GDM1 (cell line): Measurements from ENCODE around the gene DCAF12L2.
"Not testable (repeated sequence)": the region's sequence is repeated elsewhere in the genome, so short reads cannot be mapped to it uniquely, and the experiment has no call there.

Experiments used
- DNase-seq: peaks from one replicate; lab custom pipeline; 2025; lab: John Stamatoyannopoulos, UW

The DCAF12L2 gene

DNA sequence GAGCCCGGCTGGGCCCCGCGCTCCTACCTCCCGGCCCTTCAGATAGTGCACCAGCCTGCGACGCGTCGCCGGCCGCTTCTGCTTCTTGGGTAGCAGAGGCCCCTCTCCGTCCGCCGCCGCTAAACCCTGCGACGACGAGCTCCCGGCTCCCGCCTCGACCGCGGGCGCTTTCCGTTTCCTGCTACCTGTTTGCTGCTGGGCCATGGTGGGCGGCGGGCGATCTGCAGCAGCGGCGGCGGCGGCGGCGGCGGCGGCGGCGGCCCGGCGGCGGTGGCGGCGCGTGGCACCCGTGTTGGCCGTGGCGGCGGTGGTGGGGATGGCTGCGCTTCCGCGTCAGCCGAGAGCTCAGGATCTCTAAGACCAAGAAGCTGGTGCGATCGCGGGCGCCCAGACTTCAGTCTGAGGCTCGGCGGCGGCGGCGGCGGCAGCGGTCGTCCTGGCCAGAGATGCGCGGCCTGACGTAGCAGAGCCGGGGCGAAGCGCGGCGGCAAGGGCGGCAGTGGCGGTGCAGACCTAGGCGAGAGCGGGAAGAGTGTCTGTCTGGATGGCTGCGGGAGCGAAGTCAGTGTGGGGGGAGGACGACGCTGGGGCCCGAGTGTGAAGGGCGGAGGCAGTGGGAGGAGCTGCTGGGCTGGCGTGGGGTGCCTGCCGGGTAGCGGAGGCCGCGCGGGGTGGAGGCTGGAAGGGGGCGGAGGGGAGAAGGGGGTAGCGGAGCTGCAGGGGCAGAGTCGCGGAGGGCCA is at the start of gene DCAF12L2:
Gene DCAF12L2, minus strand, starts transcription at position 569 of the 741 bp plus-strand sequence. Its CDS starts 365 bp downstream, at position 204.
- DNase-seq: no peak

DNA sequence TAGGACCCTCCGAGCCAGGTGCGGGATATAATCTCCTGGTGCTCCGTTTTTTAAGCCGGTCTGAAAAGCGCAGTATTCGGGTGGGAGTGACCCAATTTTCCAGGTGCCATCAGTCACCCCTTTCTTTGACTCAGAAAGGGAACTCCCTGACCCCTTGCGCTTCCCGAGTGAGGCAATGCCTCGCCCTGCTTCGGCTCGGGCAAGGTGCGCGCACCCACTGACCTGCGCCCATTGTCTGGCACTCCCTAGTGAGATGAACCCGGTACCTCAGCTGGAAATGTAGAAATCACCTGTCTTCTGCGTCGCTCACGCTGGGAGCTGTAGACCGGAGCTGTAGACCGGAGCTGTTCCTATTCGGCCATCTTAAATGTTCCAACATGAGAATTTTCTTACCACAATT is 24.8 kb upstream of the DCAF12L2 start:
- not testable (repeated sequence) for DNase-seq

DNA sequence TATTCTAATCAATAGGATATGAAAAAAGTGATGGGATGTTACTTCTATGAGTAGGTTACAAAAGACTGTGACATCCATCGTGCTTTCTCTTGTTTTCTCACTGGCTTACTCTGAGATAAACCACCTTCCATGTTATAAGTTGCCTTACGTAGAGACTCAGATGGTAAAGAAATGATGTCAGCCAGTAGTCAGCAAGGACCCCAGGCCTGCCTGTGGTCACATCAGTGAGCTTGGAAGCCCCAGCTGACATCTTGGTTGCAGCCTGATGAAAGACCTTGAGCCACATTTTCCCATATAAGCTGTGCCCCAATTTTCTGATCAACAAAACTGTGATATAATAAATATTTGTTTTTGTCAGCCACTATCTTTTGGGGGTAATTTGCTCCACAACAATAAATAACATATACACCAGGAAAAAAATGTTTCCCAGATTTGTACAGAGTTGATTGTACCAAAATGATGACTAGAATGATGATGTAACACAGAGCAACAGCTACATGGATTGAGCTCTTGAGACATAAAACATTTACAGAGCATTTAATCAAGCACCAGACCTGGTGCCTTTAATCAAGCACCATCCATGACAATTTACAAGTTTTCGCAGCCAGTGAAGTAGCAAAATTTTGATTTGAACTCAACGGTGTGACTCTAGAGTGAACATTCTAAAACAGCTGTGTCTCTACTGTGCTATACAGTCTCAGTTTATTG is 11.2 kb upstream of the DCAF12L2 start:
- no peak for DNase-seq

DNA sequence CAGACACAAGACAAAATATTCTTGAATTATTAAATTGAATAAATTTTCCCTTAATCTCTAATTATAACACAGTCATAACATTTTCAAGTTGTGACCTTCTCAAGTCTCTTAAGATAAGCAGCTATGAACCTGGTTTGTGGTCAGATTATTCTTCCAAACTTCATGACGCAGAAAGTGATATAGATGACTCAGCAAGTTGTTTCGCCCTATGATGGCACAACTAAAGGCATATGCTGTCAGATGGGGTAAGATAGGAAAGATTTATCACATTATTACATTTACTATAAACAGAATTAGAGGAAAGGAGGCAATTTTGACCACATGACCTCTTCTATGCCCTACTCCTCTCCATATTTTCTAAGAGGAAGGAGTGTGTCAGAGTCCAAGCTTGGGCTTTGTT is 4.6 kb upstream of the DCAF12L2 start:
- no peak for DNase-seq

DNA sequence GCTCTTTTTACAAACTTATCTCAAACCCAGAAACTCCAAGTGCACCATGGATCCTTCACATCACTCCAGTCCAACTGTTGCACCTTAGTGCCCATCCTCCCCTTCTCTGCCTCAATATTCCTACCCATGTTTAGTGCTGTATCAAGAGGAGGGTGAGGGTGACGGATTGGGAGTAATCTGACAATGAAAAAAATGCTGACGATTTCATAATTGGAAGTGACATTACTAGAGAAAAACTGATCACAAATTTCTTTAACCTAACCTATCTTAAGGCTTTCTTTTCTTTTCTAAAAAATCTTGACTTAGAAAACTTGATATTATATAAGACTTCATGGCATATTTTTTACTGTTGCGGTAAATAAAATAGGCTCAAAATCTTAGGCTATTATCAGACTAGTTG is 1.5 kb upstream of the DCAF12L2 start:
- no peak for DNase-seq

DNA sequence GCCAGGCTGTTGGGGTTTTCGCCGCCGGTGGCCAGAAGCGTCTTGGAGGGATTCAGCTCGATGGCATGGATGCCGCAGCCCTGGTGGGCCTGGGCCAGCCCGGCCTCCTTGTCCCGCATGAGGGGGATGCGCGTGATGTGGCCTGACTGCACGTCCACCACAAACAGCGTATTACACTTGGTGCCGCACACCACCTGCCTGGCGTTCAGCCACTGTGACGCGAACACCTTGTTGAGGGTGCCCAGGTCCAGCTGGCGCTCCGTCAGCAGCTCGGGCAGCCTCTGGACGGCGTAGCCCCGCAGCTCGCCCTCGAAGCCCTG is 728 bp downstream of the DCAF12L2 start:
- no peak for DNase-seq

DNA sequence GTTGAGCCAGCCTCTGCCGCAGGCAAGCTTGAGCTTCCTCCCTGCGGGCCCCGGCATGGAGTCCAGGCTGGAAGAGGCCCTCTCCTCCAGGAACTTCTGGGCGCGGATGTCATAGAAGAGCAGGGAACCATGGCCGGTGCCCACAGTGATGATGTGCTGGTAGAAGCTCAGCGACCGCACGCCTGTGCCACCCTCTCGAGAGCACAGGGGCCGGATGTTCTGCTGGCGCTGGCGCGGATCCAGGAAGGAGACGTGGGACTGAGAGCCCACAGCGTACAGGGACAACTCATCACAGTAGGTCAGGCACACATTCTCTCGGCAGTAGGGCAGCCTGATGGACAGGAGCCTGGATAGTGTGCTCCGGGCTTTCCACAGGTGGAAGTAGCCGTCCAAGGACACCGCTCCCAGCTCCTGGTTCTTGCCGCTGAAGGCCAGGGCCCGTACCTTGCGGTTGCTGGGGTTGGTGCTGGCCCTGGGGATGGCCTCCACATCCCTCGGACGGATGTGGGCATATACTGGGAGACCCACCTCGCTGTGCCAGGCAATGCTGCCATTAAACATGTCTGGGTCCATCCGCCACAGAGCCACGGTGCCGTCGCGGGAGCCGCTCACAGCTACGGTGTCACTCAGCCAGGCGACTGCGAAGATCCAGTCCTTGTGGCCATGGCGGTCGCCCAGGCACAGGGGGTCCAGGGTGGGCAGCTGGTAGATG is 1.2 kb downstream of the DCAF12L2 start:
- DNase-seq: no peak

DNA sequence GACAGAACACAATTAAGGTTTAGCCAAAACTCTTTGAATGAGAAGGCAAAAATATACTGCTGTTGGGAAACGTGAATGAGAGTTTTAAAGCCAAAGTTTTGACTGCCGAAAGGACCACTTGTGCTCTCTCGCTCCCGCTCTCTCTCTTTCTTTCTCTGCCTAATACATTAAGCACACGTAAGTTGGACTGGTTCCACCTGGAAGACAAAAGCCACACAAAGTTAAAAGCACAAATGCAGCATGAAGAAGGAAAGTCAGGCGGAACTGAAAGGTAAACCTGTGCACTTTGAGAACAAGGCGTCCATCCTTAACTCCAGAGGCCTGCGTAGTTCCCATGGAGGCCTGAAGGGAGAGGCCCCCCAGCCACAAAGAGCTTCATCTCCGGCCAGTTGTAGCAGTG is 1.9 kb downstream of the DCAF12L2 start:
- DNase-seq: no peak

DNA sequence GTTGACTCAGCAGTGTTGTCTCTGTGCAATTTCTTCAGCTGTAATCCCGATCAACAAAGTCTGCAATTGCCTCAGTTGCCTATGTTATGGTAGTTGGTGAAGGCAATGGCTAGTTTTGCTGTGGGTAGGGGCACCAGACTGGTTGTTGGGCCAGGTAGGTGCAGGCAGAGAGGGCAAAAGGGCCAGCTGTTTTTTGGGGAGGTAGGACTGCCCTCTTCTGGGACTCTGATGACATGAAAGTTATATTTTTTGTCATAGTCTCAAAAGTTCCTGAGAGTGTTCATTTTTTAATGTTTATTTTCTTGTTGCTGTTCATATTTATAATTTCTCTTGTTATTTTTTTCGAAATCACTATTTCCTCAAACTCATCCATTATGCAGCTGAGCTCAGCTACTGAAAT is 25.1 kb downstream of the DCAF12L2 start:
- DNase-seq: no peak

DNA sequence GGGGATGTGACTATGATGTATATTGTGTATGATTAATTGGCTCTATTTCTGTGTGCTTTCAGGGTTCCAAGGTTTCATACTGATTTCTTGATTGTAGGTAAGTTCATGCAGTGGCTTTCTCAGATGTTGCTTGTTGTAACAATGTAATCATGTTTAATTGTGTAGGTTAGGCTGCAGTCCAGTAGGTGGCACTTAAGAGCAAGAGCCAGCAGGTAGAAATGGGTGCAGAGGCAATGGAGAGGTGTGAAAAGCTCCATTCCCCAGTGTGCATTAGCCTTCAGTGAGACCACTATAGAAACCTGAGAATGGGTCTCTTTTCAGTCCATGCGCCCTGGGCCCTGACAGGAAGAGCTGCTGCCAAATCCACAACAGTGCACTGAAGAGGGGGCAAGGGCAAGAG is 28.2 kb downstream of the DCAF12L2 start:
- no peak for DNase-seq

DNA sequence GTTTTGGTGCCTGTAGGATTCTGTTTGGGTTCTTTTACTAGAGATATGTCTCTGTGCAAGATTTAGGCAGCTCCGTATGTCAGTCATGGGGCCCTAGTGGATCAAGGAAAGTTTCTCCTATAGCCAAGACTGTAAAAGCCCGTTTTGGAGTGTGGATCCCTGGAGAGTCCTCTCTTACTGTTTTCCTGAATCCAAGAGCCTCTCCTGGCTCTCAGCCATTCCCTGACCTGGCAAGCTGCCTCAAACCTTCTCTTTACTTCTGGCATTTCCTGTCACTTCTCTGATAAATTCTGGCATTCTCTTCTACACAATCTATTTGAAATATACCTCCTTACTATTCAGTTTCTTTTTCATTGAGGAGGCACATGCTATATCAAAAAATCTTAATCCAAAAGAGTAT is 41.4 kb downstream of the DCAF12L2 start:
- no peak for DNase-seq
